ENCODE results near the gene DPYD.

- TF ChIP-seq CTCF (IDR thresholded peaks at IDR 0.05; ENCODE audit: insufficient read depth, low read length, poor library complexity, severe bottlenecking) = no peak
- TF ChIP-seq EZH2phosphoT487 (conservative IDR thresholded peaks at IDR 0.05; ENCODE audit: low read length) = no peak
Observed at GRCh38 chr1:97166626-97167025, 754.2 kb downstream of the DPYD start.

Measured in SU-DHL-6 (cell line).